ENCODE measurements around the gene TPCN2.

The TPCN2 gene

GRCh38 chr11:69165775-69166174, 117.0 kb downstream of the TPCN2 start:
- DNase-seq, result no peak
- in situ Hi-C loops (cut with MboI; ENCODE audit: low pct_unique_long_range_greater_than_20kb, low sequenced_read_pairs), result no loop called here

GRCh38 chr11:69166218-69167115, 117.7 kb downstream of the TPCN2 start:
- in situ Hi-C loops (cut with MboI; ENCODE audit: low pct_unique_long_range_greater_than_20kb, low sequenced_read_pairs), result no loop called here
- peak; percentile 60 for DNase-seq

- DNase-seq, result no peak
- in situ Hi-C loops (cut with MboI; ENCODE audit: low pct_unique_long_range_greater_than_20kb, low sequenced_read_pairs), result no loop called here
Measured at GRCh38 chr11:69167130-69167915, 118.6 kb downstream of the TPCN2 start.

GRCh38 chr11:69167916-69168691, 119.4 kb downstream of the TPCN2 start:
- in situ Hi-C loops (cut with MboI; ENCODE audit: low pct_unique_long_range_greater_than_20kb, low sequenced_read_pairs), result no loop called here

GRCh38 chr11:69169479-69169878, 120.7 kb downstream of the TPCN2 start:
- no peak for DNase-seq
- in situ Hi-C loops (cut with MboI; ENCODE audit: low pct_unique_long_range_greater_than_20kb, low sequenced_read_pairs), result no loop called here

More at GRCh38 chr11:69167916-69168691, 119.4 kb downstream of the TPCN2 start:
- DNase-seq, result no peak

- DNase-seq, result no peak
Measured at GRCh38 chr11:69170704-69171103, 122.0 kb downstream of the TPCN2 start.

GRCh38 chr11:69171476-69172240, 122.9 kb downstream of the TPCN2 start:
- in situ Hi-C loops (cut with MboI; ENCODE audit: low pct_unique_long_range_greater_than_20kb, low sequenced_read_pairs), result no loop called here
- DNase-seq, result no peak

More at GRCh38 chr11:69170704-69171103, 122.0 kb downstream of the TPCN2 start:
- in situ Hi-C loops (cut with MboI; ENCODE audit: low pct_unique_long_range_greater_than_20kb, low sequenced_read_pairs), result no loop called here

GRCh38 chr11:69172674-69173073, 123.9 kb downstream of the TPCN2 start:
- peak; percentile 2 for DNase-seq
- in situ Hi-C loops (cut with MboI; ENCODE audit: low pct_unique_long_range_greater_than_20kb, low sequenced_read_pairs), result no loop called here

- in situ Hi-C loops (cut with MboI; ENCODE audit: low pct_unique_long_range_greater_than_20kb, low sequenced_read_pairs), result no loop called here
- DNase-seq, result no peak
Measured at GRCh38 chr11:69173331-69173730, 124.6 kb downstream of the TPCN2 start.

GRCh38 chr11:69173925-69174581, 125.3 kb downstream of the TPCN2 start:
- in situ Hi-C loops (cut with MboI; ENCODE audit: low pct_unique_long_range_greater_than_20kb, low sequenced_read_pairs), result no loop called here
- no peak for DNase-seq

GRCh38 chr11:69174841-69175240, 126.1 kb downstream of the TPCN2 start:
- in situ Hi-C loops (cut with MboI; ENCODE audit: low pct_unique_long_range_greater_than_20kb, low sequenced_read_pairs), result no loop called here

GRCh38 chr11:69178819-69179482, 130.2 kb downstream of the TPCN2 start:
- DNase-seq, result no peak
- in situ Hi-C loops (cut with MboI; ENCODE audit: low pct_unique_long_range_greater_than_20kb, low sequenced_read_pairs), result no loop called here

More at GRCh38 chr11:69174841-69175240, 126.1 kb downstream of the TPCN2 start:
- DNase-seq, result no peak

- peak; percentile 29 for DNase-seq
- in situ Hi-C loops (cut with MboI; ENCODE audit: low pct_unique_long_range_greater_than_20kb, low sequenced_read_pairs), result no loop called here
Measured at GRCh38 chr11:69180226-69180625, 131.5 kb downstream of the TPCN2 start.

- in situ Hi-C loops (cut with MboI; ENCODE audit: low pct_unique_long_range_greater_than_20kb, low sequenced_read_pairs), result no loop called here
- DNase-seq, result no peak
Measured at GRCh38 chr11:69180726-69181125, 132.0 kb downstream of the TPCN2 start.

- no peak for DNase-seq
- in situ Hi-C loops (cut with MboI; ENCODE audit: low pct_unique_long_range_greater_than_20kb, low sequenced_read_pairs), result no loop called here
Measured at GRCh38 chr11:69183613-69184012, 134.9 kb downstream of the TPCN2 start.

Data from KBM-7 (cell line).